HEK293T (cell line): ENCODE data around the gene VSIR.

Experiments used
- BHLHE40 ChIP-seq: fragments of 450-650 bp; IDR thresholded peaks from 2 replicates; pipeline ENCODE4 v1.6.1; 2016; ENCODE audit warnings: mild to moderate bottlenecking, moderate library complexity, borderline replicate concordance
- CTBP1 ChIP-seq: fragments of 450-650 bp; IDR thresholded peaks from 2 replicates; pipeline ENCODE4 v1.6.1; 2016; ENCODE audit warnings: borderline replicate concordance
- FOXA1 ChIP-seq: fragments of 450-650 bp; IDR thresholded peaks from 2 replicates; pipeline ENCODE4 v1.6.1; 2016; ENCODE audit warnings: mild to moderate bottlenecking
- LEF1 ChIP-seq: fragments of 450-650 bp; IDR thresholded peaks from 2 replicates; pipeline ENCODE4 v1.6.1; 2017; ENCODE audit warnings: mild to moderate bottlenecking, borderline replicate concordance
- PKNOX1 ChIP-seq: fragments of 450-650 bp; IDR thresholded peaks from 2 replicates; pipeline ENCODE4 v1.6.1; 2016
- SP1 ChIP-seq: fragments of 450-650 bp; IDR thresholded peaks from 2 replicates; pipeline ENCODE4 v1.6.1; 2017
- SUZ12 ChIP-seq: fragments of 450-650 bp; IDR thresholded peaks from 2 replicates; pipeline ENCODE4 v1.6.1; 2016; ENCODE audit warnings: mild to moderate bottlenecking
- ZNF384 ChIP-seq: fragments of 450-650 bp; IDR thresholded peaks from 2 replicates; pipeline ENCODE4 v1.6.1; 2016

GRCh38 chr10:71784679-71785272 is 11.5 kb upstream of the VSIR start:
- no peak for TF ChIP-seq BHLHE40
- TF ChIP-seq SP1 = no peak
- no peak for TF ChIP-seq ZNF384
- no peak for TF ChIP-seq FOXA1
- TF ChIP-seq SUZ12 = no peak
- TF ChIP-seq LEF1 = no peak
- no peak for TF ChIP-seq CTBP1
- no peak for TF ChIP-seq PKNOX1
